Neural cell (in vitro differentiated cells): Measurements from ENCODE around the gene PLA2G6.

Experiments
- CTCF ChIP-seq: fragments of 450-650 bp; IDR thresholded peaks from 2 replicates; pipeline ENCODE4 v1.5.1; 2014; ENCODE audit warnings: antibody characterized with exemption, mild to moderate bottlenecking, moderate library complexity; ENCODE audit not compliant: poor library complexity, severe bottlenecking
- EP300 ChIP-seq: fragments of 450-650 bp; conservative IDR thresholded peaks from 2 replicates; pipeline ENCODE4 v1.6.1; 2014; ENCODE audit warnings: antibody characterized with exemption, mild to moderate bottlenecking, moderate library complexity; ENCODE audit not compliant: poor library complexity, severe bottlenecking
- EZH2 ChIP-seq: fragments of 200-600, 300-800 bp; shearing (Covaris generic), sonication (generic); IDR thresholded peaks from 2 replicates; pipeline ENCODE4 v1.6.1; 2014; ENCODE audit warnings: antibody characterized with exemption, low read length, borderline replicate concordance, mild to moderate bottlenecking; ENCODE audit not compliant: insufficient read depth, poor library complexity, severe bottlenecking
- POLR2AphosphoS5 ChIP-seq: IDR thresholded peaks from 2 replicates; pipeline ENCODE4 v1.6.1; 2012
- SMC3 ChIP-seq: fragments of 450-650 bp; conservative IDR thresholded peaks from 2 replicates; pipeline ENCODE4 v1.6.1; 2014; ENCODE audit warnings: antibody characterized with exemption, mild to moderate bottlenecking, moderate library complexity; ENCODE audit not compliant: poor library complexity
- TAF1 ChIP-seq: IDR thresholded peaks from 2 replicates; pipeline ENCODE4 v1.6.1; 2012; ENCODE audit warnings: low read depth

GRCh38 chr22:38192475-38192863, 10.8 kb upstream of the PLA2G6 start:
- TF ChIP-seq CTCF = no peak
- no peak for TF ChIP-seq SMC3
- TF ChIP-seq POLR2AphosphoS5 = no peak
- TF ChIP-seq EZH2 = no peak
- TF ChIP-seq TAF1 = no peak
- no peak for TF ChIP-seq EP300
